Hepatic stellate cell (primary cell): Measurements from ENCODE around the gene TM7SF2.

Experiments
- DNase-seq: peaks from one replicate; pipeline ENCODE4 v3.0.0; 2011; ENCODE audit warnings: low spot score

Gene TM7SF2

GRCh38 chr11:65157336-65157735 lies 45.7 kb downstream of the TM7SF2 start:
- DNase-seq: no peak

GRCh38 chr11:65159012-65159411 lies 47.3 kb downstream of the TM7SF2 start:
- DNase-seq: no peak

DNA sequence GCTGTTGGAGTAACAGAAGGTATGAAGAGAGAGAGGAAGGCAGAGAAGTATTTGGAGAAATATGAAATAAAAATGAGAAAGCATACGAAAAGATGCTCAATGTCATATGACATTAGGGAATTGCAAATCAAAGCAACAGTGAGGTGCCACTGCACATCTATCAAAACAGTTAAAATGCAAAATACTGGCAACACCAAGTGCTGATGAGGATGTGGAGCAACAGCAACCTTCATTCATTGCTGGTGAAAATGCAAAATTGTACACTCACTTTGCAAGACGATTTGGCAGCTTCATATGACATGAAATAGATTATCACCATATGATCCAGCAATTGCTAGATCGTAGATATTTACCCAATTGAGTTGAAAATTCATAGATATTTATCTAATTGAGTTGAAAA lies 49.0 kb downstream of the TM7SF2 start:
- DNase-seq: no peak

DNA sequence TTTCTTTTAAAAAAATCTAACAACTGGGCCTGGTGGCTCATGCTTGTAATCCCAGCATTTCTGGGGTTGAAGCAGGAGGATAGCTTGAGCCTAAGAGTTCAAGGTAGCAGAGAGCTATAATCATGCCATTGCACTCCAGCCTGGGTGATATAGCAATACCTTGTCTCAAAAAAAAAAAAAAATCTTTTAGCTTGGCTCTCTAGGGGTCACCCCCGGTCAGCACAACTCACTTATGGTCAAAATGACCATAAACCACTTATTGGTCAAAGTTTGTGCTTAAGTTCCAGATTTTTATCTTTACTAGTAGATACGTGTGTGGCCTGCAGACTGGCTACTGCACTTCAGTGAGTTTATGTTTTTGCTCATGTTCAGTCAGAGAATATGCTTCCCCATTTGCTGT lies 52.0 kb downstream of the TM7SF2 start:
- DNase-seq: no peak
